Measurements from ENCODE around the gene NDRG3. TPM values are rescaled to one million over a fixed set of nuclear protein-coding genes. Genes with fewer than 3 reads are reported as not detected.

Gene NDRG3
- polyA plus RNA-seq, 1 donor from 2014 or later: 61.0 TPM

- H3K27ac ChIP-seq (ENCODE audit: low read length): no peak overlapping the region
- H3K9me2 ChIP-seq (ENCODE audit: insufficient read depth, low read length): no peaks in the 10 kb centered on the region
- no peaks in the 10 kb centered on the region for H3K27me3 ChIP-seq (ENCODE audit: insufficient read depth, low read depth, low read length)
- no peaks in the 10 kb centered on the region for H3K9me3 ChIP-seq (ENCODE audit: low read length)
- H3K4me3 ChIP-seq (ENCODE audit: low read length): no peak overlapping the region
- no peak overlapping the region for H3K9ac ChIP-seq (ENCODE audit: low read length)
- no peaks in the 10 kb centered on the region for H3F3A ChIP-seq (ENCODE audit: insufficient read depth, low read length, poor library complexity, severe bottlenecking)
- H3K4me2 ChIP-seq (ENCODE audit: low read length): no peak overlapping the region
- no peak for TF ChIP-seq MXI1 (conservative IDR thresholded peaks at IDR 0.05; ENCODE audit: poor library complexity, severe bottlenecking)
- no peak for TF ChIP-seq EZH2 (IDR thresholded peaks at IDR 0.05; ENCODE audit: borderline replicate concordance, insufficient read depth, low read length, poor library complexity, severe bottlenecking)
- no peak for TF ChIP-seq REST (IDR thresholded peaks at IDR 0.05; ENCODE audit: borderline replicate concordance)
- TF ChIP-seq RAD21 (conservative IDR thresholded peaks at IDR 0.05): no peak
- TF ChIP-seq SMC3 (conservative IDR thresholded peaks at IDR 0.05; ENCODE audit: poor library complexity): no peak
- no peak for TF ChIP-seq EP300 (conservative IDR thresholded peaks at IDR 0.05; ENCODE audit: poor library complexity, severe bottlenecking)
- no peak for TF ChIP-seq POLR2AphosphoS5 (IDR thresholded peaks at IDR 0.05)
- TF ChIP-seq TAF1 (IDR thresholded peaks at IDR 0.05; ENCODE audit: low read depth): no peak
- no peak for TF ChIP-seq CTCF (IDR thresholded peaks at IDR 0.05; ENCODE audit: poor library complexity, severe bottlenecking)
- H2AFZ ChIP-seq (ENCODE audit: low read depth, low read length): no peak overlapping the region
- no peaks in the 10 kb centered on the region for H3K36me3 ChIP-seq (ENCODE audit: insufficient read depth, low read length)
- H3K79me2 ChIP-seq (replicated peaks; ENCODE audit: insufficient read depth, low read length): no peaks in the 10 kb centered on the region
- H4K20me1 ChIP-seq (ENCODE audit: insufficient read depth): no peaks in the 10 kb centered on the region
Measured at GRCh38 chr20:36709126-36709525, 36.8 kb downstream of the NDRG3 start.

- Histone ChIP-seq H3K79me2 (replicated peaks; ENCODE audit: insufficient read depth, low read length) (no peaks in the 10 kb centered on the region), H3K9me2 (ENCODE audit: insufficient read depth, low read length) (no peaks in the 10 kb centered on the region), H3K4me2 (ENCODE audit: low read length) (no peak overlapping the region), H3K4me3 (ENCODE audit: low read length) (no peak overlapping the region), H4K20me1 (ENCODE audit: insufficient read depth) (no peaks in the 10 kb centered on the region), H2AFZ (ENCODE audit: low read depth, low read length) (no peak overlapping the region), H3K9me3 (ENCODE audit: low read length) (no peaks in the 10 kb centered on the region), H3K36me3 (ENCODE audit: insufficient read depth, low read length) (no peaks in the 10 kb centered on the region), H3K9ac (ENCODE audit: low read length) (no peak overlapping the region), H3K27ac (ENCODE audit: low read length) (no peak overlapping the region), H3F3A (ENCODE audit: insufficient read depth, low read length, poor library complexity, severe bottlenecking) (no peaks in the 10 kb centered on the region), H3K27me3 (ENCODE audit: insufficient read depth, low read depth, low read length) (no peaks in the 10 kb centered on the region)
- TF ChIP-seq RAD21 (conservative IDR thresholded peaks at IDR 0.05) (no peak), TAF1 (IDR thresholded peaks at IDR 0.05; ENCODE audit: low read depth) (no peak), SMC3 (conservative IDR thresholded peaks at IDR 0.05; ENCODE audit: poor library complexity) (no peak), EP300 (conservative IDR thresholded peaks at IDR 0.05; ENCODE audit: poor library complexity, severe bottlenecking) (no peak), REST (IDR thresholded peaks at IDR 0.05; ENCODE audit: borderline replicate concordance) (no peak), POLR2AphosphoS5 (IDR thresholded peaks at IDR 0.05) (no peak), CTCF (IDR thresholded peaks at IDR 0.05; ENCODE audit: poor library complexity, severe bottlenecking) (no peak), MXI1 (conservative IDR thresholded peaks at IDR 0.05; ENCODE audit: poor library complexity, severe bottlenecking) (no peak), EZH2 (IDR thresholded peaks at IDR 0.05; ENCODE audit: borderline replicate concordance, insufficient read depth, low read length, poor library complexity, severe bottlenecking) (no peak)
Measured at GRCh38 chr20:36703530-36703929, 42.4 kb downstream of the NDRG3 start.
